Cardiac muscle cell (in vitro differentiated cells and primary cell): ENCODE results near the gene CHRDL2. TPM values are rescaled to one million over a fixed set of nuclear protein-coding genes. Genes with fewer than 3 reads are reported as not detected.
A peak's percentile ranks its signal among the peaks of the same experiment; 100 is the strongest.

Experiments used
- DNase-seq, 2 donors: peaks; one replicate each; pipeline versions ENCODE4 v3.0.0 to v3.0.0-alpha.2; 2010 to 2017; ENCODE audit warnings: low read depth in 1 of 2, low spot score in 1 of 2
- H3K27ac ChIP-seq: fragments of 200-600 bp; sonication (generic); 2 replicates; pipeline ENCODE4 v1.5.1; 2016
- H3K27me3 ChIP-seq: fragments of 200-600 bp; sonication (generic); 2 replicates; pipeline ENCODE4 v1.6.0; 2016; ENCODE audit warnings: control low read depth
- H3K36me3 ChIP-seq: fragments of 200-600 bp; sonication (generic); 2 replicates; pipeline ENCODE4 v1.5.1; 2016; ENCODE audit warnings: control low read depth
- H3K4me1 ChIP-seq: fragments of 200-600 bp; sonication (generic); 2 replicates; pipeline ENCODE4 v1.8.1; 2017; ENCODE audit warnings: low read depth, mild to moderate bottlenecking, mixed run types
- H3K4me3 ChIP-seq: fragments of 200-600 bp; sonication (generic); 2 replicates; pipeline ENCODE4 v1.5.1; 2016; ENCODE audit warnings: mild to moderate bottlenecking
- H3K9me3 ChIP-seq: fragments of 200-600 bp; sonication (generic); 2 replicates; pipeline ENCODE4 v1.5.1; 2017; ENCODE audit warnings: low read depth, mild to moderate bottlenecking, control low read depth
- CTCF ChIP-seq: IDR thresholded peaks from 2 replicates; pipeline ENCODE4 v1.5.1; 2012; ENCODE audit warnings: low read depth, mild to moderate bottlenecking, low read length
- polyA plus RNA-seq: library from polyadenylated mRNA; unstranded; fragments of >200 nt; fragmentation: Nextera tagmentation; extraction: Ambion mirVana; gene quantifications from 2 replicates; pipeline ENCODE4 v1.2.1, GENCODE V29; 2016
- total RNA-seq: library from RNA; depleted of rRNA; stranded (reverse); fragments of >200 nt; gene quantifications from 2 replicates; pipeline ENCODE4 v1.2.3, GENCODE V29; 2016

Gene CHRDL2
- total and polyA plus RNA-seq, 2 experiments from 2014 or later: not detected

- DNase-seq: no peak
- Histone ChIP-seq H3K4me3 (no peak overlapping the region), H3K27me3 (no peaks in the 10 kb centered on the region), H3K9me3 (no peaks in the 10 kb centered on the region), H3K27ac (no peak overlapping the region), H3K36me3 (no peaks in the 10 kb centered on the region), H3K4me1 (no peaks in the 10 kb centered on the region)
- TF ChIP-seq CTCF: no peak
Observed at GRCh38 chr11:74676596-74676995, 54.6 kb downstream of the CHRDL2 start.

- H3K4me3 ChIP-seq: no peak overlapping the region
- H3K27me3 ChIP-seq: no peaks in the 10 kb centered on the region
- no peak for DNase-seq
- no peak overlapping the region for H3K27ac ChIP-seq
- H3K9me3 ChIP-seq: no peaks in the 10 kb centered on the region
- H3K4me1 ChIP-seq: no peaks in the 10 kb centered on the region
- TF ChIP-seq CTCF: no peak
- no peaks in the 10 kb centered on the region for H3K36me3 ChIP-seq
Observed at GRCh38 chr11:74675761-74676160, 55.5 kb downstream of the CHRDL2 start.

- no peaks in the 10 kb centered on the region for H3K4me1 ChIP-seq
- peak in 1 of 2 donors; percentile 33 for DNase-seq
- no peak overlapping the region for H3K27ac ChIP-seq
Observed at GRCh38 chr11:74673693-74674360, 57.4 kb downstream of the CHRDL2 start.

GRCh38 chr11:74672956-74673692 is 58.1 kb downstream of the CHRDL2 start:
- Histone ChIP-seq H3K9me3 (no peaks in the 10 kb centered on the region), H3K36me3 (no peaks in the 10 kb centered on the region), H3K4me3 (no peak overlapping the region), H3K27ac (no peak overlapping the region), H3K4me1 (no peaks in the 10 kb centered on the region), H3K27me3 (no peaks in the 10 kb centered on the region)
- no peak for TF ChIP-seq CTCF
- peak in 1 of 2 donors; percentile 98 for DNase-seq

More at GRCh38 chr11:74673693-74674360, 57.4 kb downstream of the CHRDL2 start:
- H3K4me3 ChIP-seq: no peak overlapping the region
- no peaks in the 10 kb centered on the region for H3K27me3 ChIP-seq
- TF ChIP-seq CTCF: no peak
- H3K36me3 ChIP-seq: no peaks in the 10 kb centered on the region
- H3K9me3 ChIP-seq: no peaks in the 10 kb centered on the region

GRCh38 chr11:74672332-74672955 is 58.8 kb downstream of the CHRDL2 start:
- Histone ChIP-seq H3K27me3 (no peaks in the 10 kb centered on the region), H3K4me3 (no peak overlapping the region), H3K27ac (no peak overlapping the region), H3K4me1 (no peaks in the 10 kb centered on the region), H3K9me3 (no peaks in the 10 kb centered on the region), H3K36me3 (no peaks in the 10 kb centered on the region)
- TF ChIP-seq CTCF: no peak
- DNase-seq: no peak
